DLD1 (cell line): ENCODE measurements around the gene NPIPB13.
"Not testable (repeated sequence)": the region's sequence is repeated elsewhere in the genome, so short reads cannot be mapped to it uniquely, and the experiment has no call there.

Experiments
- in situ Hi-C: cut with HindIII; loops from 2 replicates; pipeline ENCODE4 v1.10.0; 2017; ENCODE audit warnings: low sequenced_read_pairs

Gene NPIPB13

DNA sequence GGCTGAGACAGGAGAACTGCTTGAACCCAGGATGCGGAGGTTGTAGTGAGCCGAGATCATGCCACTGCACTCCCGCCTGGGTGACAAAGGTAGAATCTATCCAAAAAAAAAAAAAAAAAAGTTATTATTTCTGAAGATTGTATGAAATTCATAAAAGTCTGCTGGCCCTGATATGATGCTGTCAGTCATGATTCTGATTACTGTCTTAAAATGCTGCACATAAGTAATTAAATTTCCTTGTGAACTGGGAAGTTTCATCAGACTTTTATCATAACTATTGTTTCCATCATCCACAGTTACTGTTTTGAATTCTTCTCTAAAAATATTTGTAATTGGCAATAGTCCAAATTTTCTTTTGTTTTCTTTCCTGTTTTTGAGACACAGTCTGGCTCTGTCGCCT, at the start of gene NPIPB13:
Gene NPIPB13, minus strand, starts transcription at position 101 of the 400 bp plus-strand sequence. CDS start 2,906 bp downstream, outside the sequence.
- in situ Hi-C loops: not testable (repeated sequence)

DNA sequence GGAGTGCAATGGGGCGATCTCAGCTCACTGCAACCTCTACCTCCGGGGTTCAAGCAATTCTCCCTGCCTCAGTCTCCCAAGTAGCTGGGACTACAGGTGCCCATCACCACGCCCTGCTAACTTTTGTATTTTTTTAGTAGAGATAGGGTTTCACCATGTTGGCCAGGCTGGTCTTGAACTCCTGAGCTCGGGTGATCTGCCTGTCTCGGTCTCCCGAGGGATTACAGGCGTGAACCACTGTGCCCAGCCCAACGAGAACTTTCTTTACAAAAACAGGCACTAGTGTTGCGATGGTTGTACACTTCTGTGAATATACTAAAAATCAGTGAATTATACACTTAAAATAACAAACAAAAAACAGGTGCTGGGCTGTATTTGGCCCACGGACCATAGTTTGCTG, 34.1 kb upstream of the NPIPB13 start:
- in situ Hi-C loops: not testable (repeated sequence)

DNA sequence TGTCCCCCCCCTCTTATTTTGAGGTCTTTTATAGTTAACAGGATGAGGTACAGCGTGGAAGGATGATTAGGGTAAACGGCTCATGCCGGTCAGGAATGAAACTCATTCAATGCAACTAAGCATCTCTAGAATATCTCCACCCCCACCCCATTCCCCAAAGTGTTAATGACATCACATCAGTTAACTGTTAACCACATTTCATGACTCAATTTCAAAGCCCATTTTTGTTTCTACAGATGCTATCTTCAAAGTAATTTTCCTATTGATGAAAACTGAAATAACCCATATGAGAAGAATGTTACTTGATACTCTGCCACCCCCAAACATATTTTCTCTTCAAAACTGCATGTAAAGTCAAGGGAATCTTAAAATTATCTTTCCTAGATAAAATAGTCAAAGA, 30.2 kb upstream of the NPIPB13 start:
- in situ Hi-C loops: not testable (repeated sequence)

DNA sequence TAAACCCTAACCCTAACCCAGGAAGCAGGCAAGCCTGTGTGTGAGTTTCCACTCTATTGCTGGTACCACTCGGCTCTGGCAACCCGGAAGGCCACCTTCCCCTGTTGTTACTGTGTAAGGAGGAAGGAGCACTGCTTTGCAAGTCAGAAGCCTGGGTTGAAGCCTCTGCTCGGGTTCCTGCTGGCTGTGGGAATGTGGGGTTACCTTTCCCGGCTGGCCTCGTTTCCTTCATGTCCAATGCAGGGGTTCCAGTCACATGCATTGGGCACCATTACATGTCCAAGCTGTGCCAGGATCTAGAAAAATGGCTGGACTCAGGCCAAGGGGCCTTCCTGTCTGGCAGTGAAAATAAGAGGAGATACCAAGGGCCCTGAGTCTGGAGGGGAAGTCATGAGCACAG, 31.2 kb downstream of the NPIPB13 start:
- in situ Hi-C loops: not testable (repeated sequence)

DNA sequence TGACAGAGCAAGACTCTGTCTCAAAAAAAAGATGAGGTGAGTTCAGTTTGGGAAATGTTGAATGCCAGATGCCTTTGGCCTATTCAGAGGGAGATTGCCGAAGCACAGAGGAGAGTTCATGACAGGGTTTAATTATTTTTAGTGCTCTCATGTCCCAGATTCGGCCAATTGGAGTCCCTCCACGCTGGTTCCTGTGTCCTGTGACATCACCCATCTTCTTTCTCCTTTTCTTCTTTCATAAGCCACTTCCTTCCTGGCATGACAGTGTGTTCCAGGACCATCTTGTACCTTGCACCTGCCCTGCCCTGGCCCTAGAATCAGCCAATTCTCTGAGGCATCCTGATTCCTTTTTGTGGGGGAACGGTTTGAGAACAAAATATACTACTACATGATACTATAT, 36.9 kb downstream of the NPIPB13 start:
- in situ Hi-C loops: not testable (repeated sequence)

DNA sequence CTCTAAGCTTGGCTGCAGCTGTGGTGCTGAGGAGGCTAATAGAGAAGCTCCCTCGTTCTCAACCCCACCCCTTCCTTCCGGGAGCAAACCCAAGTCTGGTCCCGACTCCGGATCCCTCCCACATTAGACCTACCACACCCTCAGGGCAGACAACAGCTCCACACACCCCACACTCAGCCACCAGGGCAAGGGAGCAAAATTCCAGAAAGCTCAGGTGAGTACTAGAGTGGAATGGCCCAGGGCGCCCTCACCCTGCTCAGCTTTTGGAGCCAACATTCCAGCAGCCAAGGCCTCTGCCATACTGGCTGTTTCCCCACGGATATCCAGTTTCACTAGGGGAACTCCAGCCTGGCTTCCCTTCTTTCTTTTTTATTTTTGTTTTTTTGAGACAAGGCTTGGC, 39.2 kb downstream of the NPIPB13 start:
- in situ Hi-C loops: not testable (repeated sequence)

DNA sequence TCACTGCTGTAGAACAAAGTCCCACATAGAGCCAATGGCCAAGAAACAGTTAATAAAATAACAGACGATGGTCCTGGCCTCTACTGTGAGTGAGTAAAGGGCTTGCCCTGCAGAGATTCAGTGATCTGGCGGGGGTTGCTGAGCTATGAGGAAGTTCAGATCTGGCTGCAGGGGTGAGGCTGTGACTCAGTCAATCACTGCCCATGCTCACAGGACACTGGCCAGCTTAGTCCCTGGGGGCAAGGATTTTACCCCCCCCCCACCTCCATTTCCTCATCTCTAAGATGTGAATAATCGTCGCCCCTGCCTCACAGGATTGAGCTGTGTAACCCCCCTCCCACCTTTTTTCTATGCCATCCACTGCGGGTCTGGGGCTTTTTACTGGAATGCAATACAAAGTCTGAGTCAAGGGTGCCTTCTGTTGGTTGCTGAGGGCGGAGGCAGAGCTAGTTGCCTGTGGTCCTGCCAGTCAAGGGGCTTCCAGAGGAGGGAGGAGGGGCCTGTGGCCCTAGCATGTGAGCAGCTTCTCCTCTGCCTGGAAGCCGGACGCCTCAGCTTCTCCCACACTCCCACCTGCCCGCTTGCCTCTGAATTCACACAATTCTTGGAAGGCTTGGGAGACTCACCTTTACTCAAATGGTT, 41.1 kb downstream of the NPIPB13 start:
- in situ Hi-C loops: not testable (repeated sequence)

DNA sequence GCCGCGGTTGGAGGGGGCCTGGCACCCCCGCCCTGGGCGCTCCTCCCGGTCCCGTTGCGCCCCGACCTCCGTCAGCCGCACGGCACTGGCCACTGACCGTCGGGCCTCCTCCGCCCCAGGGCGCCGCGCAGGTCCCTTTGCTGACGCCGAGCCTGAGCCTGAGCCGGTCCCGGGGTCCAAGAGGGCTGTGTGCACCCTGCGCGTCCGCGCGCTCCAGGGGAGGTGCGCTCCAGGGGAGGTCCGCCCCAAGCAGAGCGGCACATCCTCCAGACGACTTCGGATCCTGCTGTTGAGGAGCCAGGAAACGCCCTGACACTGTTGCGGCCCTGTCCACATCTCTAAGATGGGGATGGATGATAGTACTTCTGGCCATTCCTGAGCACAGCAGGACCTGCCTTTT, 42.0 kb downstream of the NPIPB13 start:
- in situ Hi-C loops: not testable (repeated sequence)

DNA sequence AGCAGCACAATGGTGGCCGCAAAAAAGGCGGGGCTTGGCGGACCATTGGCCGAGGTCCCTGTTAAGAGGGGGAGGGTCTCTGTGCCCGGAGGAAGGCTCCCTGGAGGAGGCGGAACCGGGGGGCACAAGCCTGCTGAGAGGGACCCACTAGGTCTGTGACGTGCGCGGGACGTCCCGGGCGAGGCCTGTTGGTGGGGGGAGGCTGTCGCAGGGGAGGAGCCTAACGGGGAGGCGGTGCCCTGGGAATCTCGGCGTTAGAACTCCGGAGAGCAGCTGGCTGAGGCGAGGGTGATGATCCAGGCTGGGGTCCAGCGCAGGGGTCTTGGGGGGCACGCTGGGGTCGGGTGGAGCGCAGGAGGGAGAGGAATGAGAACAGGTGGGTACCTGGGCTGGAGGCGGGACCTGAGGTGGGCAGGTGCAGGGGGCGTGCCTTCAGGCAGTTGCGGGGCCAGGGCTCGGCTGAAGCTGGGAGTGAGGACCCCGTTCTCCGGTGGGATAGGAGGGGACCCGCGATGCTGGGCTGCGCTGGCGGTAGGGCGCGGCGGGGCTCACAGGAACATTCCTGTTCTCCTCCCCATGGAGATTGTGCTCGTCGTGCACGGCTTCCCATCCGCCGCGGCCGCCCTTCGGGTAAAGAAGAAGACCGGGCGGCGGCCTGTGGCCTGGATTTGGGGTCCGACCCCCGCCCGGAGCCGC, 42.6 kb downstream of the NPIPB13 start:
- in situ Hi-C loops: not testable (repeated sequence)

DNA sequence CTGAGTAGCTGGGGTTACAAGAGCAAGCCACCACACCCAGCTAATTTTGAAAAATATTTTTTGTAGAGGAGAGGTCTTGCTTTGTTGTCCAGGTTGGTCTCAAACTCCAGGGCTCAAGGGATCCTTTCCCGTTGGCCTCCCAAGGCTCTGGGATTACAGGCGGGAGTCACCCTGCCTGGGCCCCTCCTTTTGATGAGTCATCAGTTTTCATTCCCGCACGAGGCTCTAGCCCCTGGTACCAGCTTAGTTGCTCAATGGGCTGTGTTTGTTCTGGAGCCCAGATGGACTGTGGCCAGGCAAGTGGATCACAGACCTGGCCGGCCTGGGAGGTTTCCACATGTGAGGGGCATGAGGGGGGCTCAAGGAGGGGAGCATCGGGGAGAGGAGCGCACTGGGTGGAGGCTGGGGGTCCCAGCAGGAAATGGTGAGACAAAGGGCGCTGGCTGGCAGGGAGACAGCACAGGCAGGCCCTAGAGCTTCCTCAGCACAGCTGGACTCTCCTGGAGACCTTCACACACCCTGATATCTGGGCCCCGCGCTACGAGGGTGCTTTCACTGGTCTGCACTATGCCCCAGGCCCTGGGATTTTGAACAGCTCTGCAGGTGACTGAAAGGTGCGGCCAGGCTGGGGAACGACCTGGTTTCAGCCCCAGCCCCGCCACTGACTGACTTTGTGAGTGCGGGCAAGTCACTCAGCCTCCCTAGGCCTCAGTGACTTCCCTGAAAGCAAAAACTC, 48.5 kb downstream of the NPIPB13 start:
- in situ Hi-C loops: not testable (repeated sequence)

DNA sequence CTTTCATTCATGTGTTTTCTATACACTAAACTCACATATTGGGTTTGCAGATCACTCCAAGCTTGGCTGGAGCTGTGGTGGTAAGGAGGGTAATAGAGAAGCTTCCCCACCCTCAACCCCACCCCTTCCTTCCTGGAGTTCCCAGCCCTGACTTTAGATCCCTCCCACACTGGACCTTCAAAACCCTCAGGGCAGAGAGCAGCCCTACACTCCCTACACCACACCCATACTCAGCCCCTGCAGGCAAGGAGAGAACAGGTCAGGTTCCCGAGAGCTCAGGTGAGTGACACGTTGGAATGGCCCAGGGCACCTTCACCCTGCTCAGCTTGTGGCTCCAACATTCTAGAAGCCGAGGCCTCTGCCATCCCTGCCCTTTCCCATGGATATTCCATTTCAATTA, 49.2 kb downstream of the NPIPB13 start, which contains the start of gene SULT1A3:
Gene SULT1A3, plus strand, starts transcription at position 207 of the 400 bp plus-strand sequence. CDS start 1,474 bp downstream, outside the sequence.
- in situ Hi-C loops: not testable (repeated sequence)
